NCI-H82 treated with DMSO at 0.1 percent for 48 hours (cell line): ENCODE results near the gene KRTAP9-2.
"Not testable (repeated sequence)": the region's sequence is repeated elsewhere in the genome, so short reads cannot be mapped to it uniquely, and the experiment has no call there.

ENCODE experiments used
- DNase-seq: peaks from one replicate; lab custom pipeline; 2025; ENCODE audit not compliant: unreplicated experiment; lab: John Stamatoyannopoulos, UW

The KRTAP9-2 gene

GRCh38 chr17:41226598-41227095 is at the start of gene KRTAP9-2:
Gene KRTAP9-2 (plus strand): TSS chr17:41226648. CDS start chr17:41226655, 7 bp downstream.
- not testable (repeated sequence) for DNase-seq

- no peak for DNase-seq
Observed at GRCh38 chr17:41176744-41177387, 49.6 kb upstream of the KRTAP9-2 start.

- DNase-seq: no peak
Observed at GRCh38 chr17:41177727-41178271, 48.6 kb upstream of the KRTAP9-2 start, which contains the start of gene KRTAP4-2. Gene KRTAP4-2 (minus strand): TSS chr17:41178221. CDS start chr17:41178164, 57 bp downstream.

- no peak for DNase-seq
Observed at GRCh38 chr17:41178341-41178740, 48.1 kb upstream of the KRTAP9-2 start.

- no peak for DNase-seq
Observed at GRCh38 chr17:41178843-41179616, 47.4 kb upstream of the KRTAP9-2 start.

- no peak for DNase-seq
Observed at GRCh38 chr17:41184480-41184961, 41.9 kb upstream of the KRTAP9-2 start, which contains the start of gene KRTAP4-1. Gene KRTAP4-1 (minus strand): TSS chr17:41184911. CDS start chr17:41184854, 57 bp downstream.

- no peak for DNase-seq
Observed at GRCh38 chr17:41185001-41185400, 41.4 kb upstream of the KRTAP9-2 start.

- no peak for DNase-seq
Observed at GRCh38 chr17:41186872-41187271, 39.6 kb upstream of the KRTAP9-2 start.

GRCh38 chr17:41189837-41190318 is 36.6 kb upstream of the KRTAP9-2 start, which contains the start of gene KRTAP9-1:
Gene KRTAP9-1 (plus strand): TSS chr17:41189887. CDS start chr17:41189887, 0 bp downstream.
- DNase-seq: not testable (repeated sequence)

- DNase-seq: no peak
Observed at GRCh38 chr17:41190328-41190727, 36.1 kb upstream of the KRTAP9-2 start.

- no peak for DNase-seq
Observed at GRCh38 chr17:41196068-41196467, 30.4 kb upstream of the KRTAP9-2 start.

GRCh38 chr17:41199421-41200078 is 26.9 kb upstream of the KRTAP9-2 start:
- no peak for DNase-seq

GRCh38 chr17:41211845-41212466 is 14.5 kb upstream of the KRTAP9-2 start:
- DNase-seq: no peak

GRCh38 chr17:41212524-41213169 is 13.8 kb upstream of the KRTAP9-2 start:
- DNase-seq: no peak

GRCh38 chr17:41215681-41216080 is 10.8 kb upstream of the KRTAP9-2 start:
- no peak for DNase-seq

GRCh38 chr17:41223821-41224220 is 2.6 kb upstream of the KRTAP9-2 start:
- DNase-seq: no peak

GRCh38 chr17:41226051-41226450 is 397 bp upstream of the KRTAP9-2 start:
- DNase-seq: no peak

- DNase-seq: no peak
Observed at GRCh38 chr17:41230094-41230493, 3.6 kb downstream of the KRTAP9-2 start.

GRCh38 chr17:41231731-41232130 is 5.3 kb downstream of the KRTAP9-2 start:
- DNase-seq: no peak
